ENCODE results near the gene SRPRB.
"Not testable (repeated sequence)": the region's sequence is repeated elsewhere in the genome, so short reads cannot be mapped to it uniquely, and the experiment has no call there.

The SRPRB gene

GRCh38 chr3:133777807-133778568, 27.6 kb upstream of the SRPRB start:
- DNase-seq (ENCODE audit: extremely low read depth in 1 of 2, low read depth in 1 of 2), result no peak

DNA sequence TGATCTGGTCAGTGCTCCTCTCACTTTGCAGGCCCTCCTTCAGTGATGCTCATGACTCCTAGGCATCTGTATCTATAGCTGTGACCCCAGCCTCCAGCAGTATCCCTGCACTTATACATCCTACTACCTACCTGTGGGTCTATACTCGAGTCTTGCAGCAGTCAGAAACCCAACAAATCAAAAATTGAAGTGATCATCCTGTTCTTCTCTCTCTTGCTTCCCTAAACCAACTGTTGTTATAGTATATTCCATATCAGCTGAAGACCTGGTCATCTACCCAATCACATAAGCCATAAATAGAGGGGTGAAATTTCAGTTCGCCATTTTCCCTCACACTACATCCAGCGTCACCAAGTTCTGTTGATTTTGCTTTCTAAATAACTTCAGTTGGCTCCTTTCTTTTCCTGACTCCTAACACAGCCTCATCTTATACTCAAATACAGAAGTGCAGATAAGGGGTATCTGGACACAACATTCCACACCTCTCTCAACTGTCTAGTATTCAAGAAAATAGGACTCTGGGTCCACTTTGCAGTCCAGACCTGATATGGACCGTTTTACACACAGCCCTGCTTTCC, 25.9 kb upstream of the SRPRB start:
- no peak for DNase-seq (ENCODE audit: extremely low read depth in 1 of 2, low read depth in 1 of 2)

DNA sequence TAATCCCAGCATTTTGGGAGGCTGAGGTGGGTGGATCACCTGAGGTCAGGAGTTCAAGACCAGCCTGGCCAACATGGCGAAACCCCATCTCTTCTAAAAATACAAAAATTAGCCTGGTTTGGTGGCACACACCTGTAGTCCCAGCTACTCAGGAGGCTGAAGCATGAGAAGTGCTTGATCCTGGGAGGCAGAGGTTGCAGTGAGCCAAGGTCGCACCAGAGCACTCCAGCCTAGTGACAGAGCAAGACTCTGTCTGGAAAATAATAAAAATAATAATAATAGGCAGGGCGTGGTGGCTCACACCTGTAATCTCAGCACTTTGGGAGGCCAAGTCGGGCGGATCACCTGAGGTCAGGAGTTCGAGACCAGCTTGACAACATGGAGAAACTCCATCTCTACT, 24.9 kb upstream of the SRPRB start:
- not testable (repeated sequence) for DNase-seq (ENCODE audit: extremely low read depth in 1 of 2, low read depth in 1 of 2)

- no peak for DNase-seq (ENCODE audit: extremely low read depth in 1 of 2, low read depth in 1 of 2)
These were observed 24.0 kb upstream of the SRPRB start for GRCh38 chr3:133781570-133781969.

GRCh38 chr3:133782454-133782853, 23.2 kb upstream of the SRPRB start:
- no peak for DNase-seq (ENCODE audit: extremely low read depth in 1 of 2, low read depth in 1 of 2)

- DNase-seq (ENCODE audit: extremely low read depth in 1 of 2, low read depth in 1 of 2), result no peak
These were observed 21.9 kb upstream of the SRPRB start for GRCh38 chr3:133783762-133784161.

GRCh38 chr3:133788024-133788423, 17.6 kb upstream of the SRPRB start:
- no peak for DNase-seq (ENCODE audit: extremely low read depth in 1 of 2, low read depth in 1 of 2)

GRCh38 chr3:133792171-133792763, 13.3 kb upstream of the SRPRB start:
- no peak for DNase-seq (ENCODE audit: extremely low read depth in 1 of 2, low read depth in 1 of 2)

DNA sequence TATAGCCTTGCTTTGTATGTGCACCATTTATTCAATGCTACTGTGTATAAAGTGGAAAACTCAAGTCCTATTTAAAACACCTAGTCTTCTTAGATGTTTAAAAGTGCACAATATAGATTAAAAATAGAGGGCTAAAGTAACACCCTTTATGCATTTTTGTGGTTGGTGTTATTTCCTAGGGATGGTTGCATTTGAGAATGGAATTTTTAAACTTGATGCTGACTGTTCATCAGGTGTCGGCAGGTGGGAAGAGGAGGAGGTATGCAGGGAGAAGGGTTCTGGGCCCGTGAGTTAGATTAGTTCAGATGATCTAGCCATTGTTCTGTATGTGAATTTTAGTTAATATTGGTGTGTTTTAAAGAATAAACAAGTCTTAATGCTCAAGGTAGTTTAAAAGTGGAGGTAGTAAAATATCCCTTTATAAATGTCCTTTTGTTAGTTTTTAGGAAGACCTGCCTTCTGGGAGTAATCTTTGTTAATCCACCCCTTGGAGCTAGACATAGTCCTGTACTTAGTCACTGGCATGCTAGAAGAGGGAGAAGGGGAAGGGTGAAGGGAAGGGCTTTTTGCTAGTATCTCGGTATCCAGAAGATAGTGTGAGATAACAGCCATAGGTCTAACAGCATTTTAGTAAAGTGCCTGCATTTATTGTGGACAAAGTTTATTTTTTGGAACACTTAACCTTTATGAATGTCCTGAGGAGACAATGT, 8.1 kb upstream of the SRPRB start:
- DNase-seq (ENCODE audit: extremely low read depth in 1 of 2, low read depth in 1 of 2), result no peak

DNA sequence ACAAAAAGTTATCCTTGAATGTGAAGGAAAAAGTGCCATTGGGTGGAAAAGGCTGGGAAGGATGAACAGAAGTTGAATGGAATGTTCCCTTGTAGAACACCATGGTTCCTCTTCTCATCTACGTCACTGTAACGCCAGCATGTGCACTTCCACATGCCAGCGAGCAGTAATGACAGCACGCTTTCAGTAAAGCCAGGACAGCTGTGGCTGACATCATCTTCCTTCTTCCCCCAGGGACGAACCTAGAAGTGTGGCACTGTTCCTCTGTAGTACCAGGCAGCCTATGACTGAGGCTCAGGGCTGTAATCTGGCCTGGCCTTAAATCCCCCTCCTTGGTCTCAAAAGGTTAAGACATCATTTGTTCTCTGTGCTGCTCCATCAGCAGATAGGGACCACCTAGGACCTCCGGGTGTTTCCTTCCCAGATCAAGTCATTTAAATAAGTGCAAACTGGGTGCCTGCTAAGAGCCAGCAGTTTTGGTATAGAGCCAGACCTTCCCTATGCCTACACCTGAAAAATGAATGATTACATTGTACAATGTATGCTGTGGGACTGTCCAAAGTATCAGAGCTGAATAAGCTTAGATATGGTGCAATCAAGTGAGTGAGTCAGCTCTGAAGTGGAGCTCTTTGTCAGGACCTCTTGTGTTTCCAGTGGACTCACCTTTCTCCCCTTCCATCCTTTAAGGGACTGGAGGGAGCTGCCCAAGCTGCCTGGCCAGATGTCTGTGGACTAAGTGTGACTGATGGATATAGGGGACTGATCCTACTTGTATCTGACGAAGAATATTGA, 5.6 kb upstream of the SRPRB start:
- no peak for DNase-seq (ENCODE audit: extremely low read depth in 1 of 2, low read depth in 1 of 2)

GRCh38 chr3:133803469-133803868, 2.1 kb upstream of the SRPRB start:
- no peak for DNase-seq (ENCODE audit: extremely low read depth in 1 of 2, low read depth in 1 of 2)

- DNase-seq (ENCODE audit: extremely low read depth in 1 of 2, low read depth in 1 of 2), result no peak
These were observed 719 bp upstream of the SRPRB start for GRCh38 chr3:133804896-133805295.

- no peak for DNase-seq (ENCODE audit: extremely low read depth in 1 of 2, low read depth in 1 of 2)
These were observed 272 bp upstream of the SRPRB start for GRCh38 chr3:133805384-133805701.

GRCh38 chr3:133812872-133813271, 7.3 kb downstream of the SRPRB start:
- DNase-seq (ENCODE audit: extremely low read depth in 1 of 2, low read depth in 1 of 2), result no peak

DNA sequence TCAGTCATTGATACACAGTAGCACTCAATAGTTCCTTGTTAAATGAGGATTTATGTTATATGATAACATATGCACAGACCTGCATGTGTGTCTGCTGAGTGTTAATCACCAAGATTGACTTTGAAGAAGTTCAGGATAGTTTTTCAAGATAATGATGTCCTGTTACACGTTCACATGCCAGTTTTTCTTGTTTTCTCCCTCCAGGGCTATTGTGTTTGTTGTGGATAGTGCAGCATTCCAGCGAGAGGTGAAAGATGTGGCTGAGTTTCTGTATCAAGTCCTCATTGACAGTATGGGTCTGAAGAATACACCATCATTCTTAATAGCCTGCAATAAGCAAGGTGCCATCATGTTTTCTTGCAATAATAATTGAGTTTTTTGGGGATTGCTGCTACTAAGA, 9.8 kb downstream of the SRPRB start:
- no peak for DNase-seq (ENCODE audit: extremely low read depth in 1 of 2, low read depth in 1 of 2)

DNA sequence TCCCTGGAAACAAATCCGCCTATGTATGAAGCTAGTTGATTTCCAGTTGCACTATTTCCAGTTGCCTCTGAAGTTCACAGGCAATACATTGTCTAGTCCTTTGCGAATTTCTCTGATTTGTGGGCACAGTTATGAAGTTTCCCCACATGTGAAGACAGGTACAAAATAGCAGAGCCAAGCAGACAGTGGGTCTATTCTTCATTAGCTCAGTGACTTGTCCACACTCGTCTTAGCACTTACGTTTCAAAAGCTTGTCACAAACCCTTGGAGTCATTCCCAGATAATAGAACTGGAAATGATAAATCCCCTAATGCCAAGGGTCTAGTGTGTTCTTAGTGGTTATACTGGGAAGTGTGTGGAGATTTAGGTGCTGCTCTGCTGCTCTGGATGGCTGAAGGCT, 14.5 kb downstream of the SRPRB start:
- DNase-seq (ENCODE audit: extremely low read depth in 1 of 2, low read depth in 1 of 2), result no peak

DNA sequence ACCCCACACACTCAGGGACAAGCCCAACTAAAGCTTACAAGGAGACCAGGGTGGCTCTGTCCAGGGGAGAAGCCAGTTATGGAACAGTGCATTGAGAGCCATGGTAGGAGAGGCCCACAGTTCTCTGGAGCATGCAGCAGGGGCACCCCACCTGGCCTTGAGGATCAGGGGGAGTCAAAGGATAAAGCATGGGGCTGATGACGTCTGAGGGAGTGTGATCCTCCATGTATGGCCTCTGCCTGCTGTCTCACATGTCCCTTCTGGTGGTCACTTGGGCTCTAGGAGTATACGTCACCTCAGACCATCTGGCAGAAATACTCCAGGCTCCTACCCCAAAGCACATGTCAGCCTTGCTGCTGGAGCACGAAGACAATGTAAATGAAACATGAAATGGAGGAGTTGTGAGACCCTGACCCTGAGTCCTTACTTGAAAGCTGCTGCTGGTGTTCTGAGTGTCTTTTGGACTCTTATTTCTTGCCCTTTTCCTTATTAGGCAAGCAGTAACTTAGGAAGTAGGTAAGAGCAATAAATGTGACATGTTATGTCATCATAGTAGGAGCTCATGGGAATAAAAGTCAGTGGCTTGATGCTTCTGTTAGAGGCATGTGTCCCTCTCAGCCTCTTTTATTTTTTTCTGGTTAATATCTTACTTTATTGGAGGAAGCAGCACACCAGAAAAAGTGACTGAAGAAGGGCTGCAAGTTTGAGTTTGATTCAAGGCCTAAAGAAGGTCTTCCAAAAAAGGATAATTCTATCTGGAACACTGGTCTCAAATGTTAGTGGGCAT, 15.5 kb downstream of the SRPRB start:
- no peak for DNase-seq (ENCODE audit: extremely low read depth in 1 of 2, low read depth in 1 of 2)

- DNase-seq (ENCODE audit: extremely low read depth in 1 of 2, low read depth in 1 of 2), result no peak
These were observed 16.4 kb downstream of the SRPRB start for GRCh38 chr3:133821767-133822638.

DNA sequence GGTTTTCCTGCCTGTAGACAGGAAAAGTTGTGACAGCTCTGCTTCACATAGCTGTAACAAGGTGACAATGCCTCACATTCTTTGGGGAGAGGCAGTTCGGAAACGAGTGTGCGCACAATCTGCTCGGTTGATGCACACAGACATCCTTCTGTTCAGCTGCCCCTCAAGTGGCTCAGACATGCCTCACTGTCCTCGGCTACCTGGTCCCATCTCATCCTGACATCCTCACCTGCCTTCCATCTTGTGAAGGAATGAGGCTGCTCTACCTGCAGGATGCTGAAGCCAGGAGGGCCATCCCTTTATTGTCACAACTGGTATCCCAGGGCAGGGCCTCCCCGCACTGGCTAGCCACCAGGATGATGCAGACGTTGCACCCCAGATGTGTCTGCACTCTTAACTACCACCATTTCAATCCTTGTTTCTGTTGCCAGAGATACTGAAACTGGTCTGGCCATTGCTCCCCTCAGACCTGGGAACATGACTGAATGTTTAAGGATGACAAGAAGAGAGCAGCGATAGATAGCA, 19.4 kb downstream of the SRPRB start:
- DNase-seq (ENCODE audit: extremely low read depth in 1 of 2, low read depth in 1 of 2), result no peak

All from stimulated activated CD8-positive, alpha-beta memory T cell treated with anti-CD3 and anti-CD28 coated beads, Interleukin-7, amount 100 ng/mL, for 48 hours (primary cell).